ENCODE measurements around the gene ELN. TPM values are rescaled to one million over a fixed set of nuclear protein-coding genes. Genes with fewer than 3 reads are reported as not detected.

ELN gene
- total and polyA plus RNA-seq, 2 of the 8 experiments (the other 6 are each of a cell fraction or from before 2014, with no cell fraction given) = 5.1 to 5.6 TPM

- H3K4me1 ChIP-seq (replicated peaks in 1 of 4; ENCODE audit: control insufficient read depth in 3 of 4, insufficient read depth in 4 of 4, low read length in 3 of 4) = no peaks in the 10 kb centered on the region
- ChIA-PET CTCF (ENCODE audit: partially characterized antibody) (interaction anchor here (1.0 to 14.4 kb wide), 3 partner anchors 12 to 159 kb away, joined by 3 to 145 read pairs (median 3); partner anchors contain the start of gene ELN), POLR2A (ENCODE audit: partially characterized antibody) (interaction anchor here (0.5 to 0.7 kb wide), 2 partner anchors 12 to 77 kb away, joined by 3 read pairs; no protein-coding TSS in a partner anchor)
- WGBS, 2 experiments (ENCODE audit: extremely low coverage in 1 of 2, insufficient coverage in 1 of 2, insufficient read length in 1 of 2, insufficient replicate concordance in 2 of 2, low coverage in 1 of 2, low lambda C conversion rate in 2 of 2, missing lambda C conversion rate in 1 of 2) = 86% methylated on average over 16 of the region's 16 CpGs; no CpG with 5 or more reads in 1 of the 2 experiments
- H2BK5ac ChIP-seq (ENCODE audit: low read depth, low read length) = no peak overlapping the region
- H2BK12ac ChIP-seq (ENCODE audit: low read depth, low read length) = no peak overlapping the region
- peak overlapping the region; percentile 6 for H3K56ac ChIP-seq (replicated peaks; ENCODE audit: insufficient read length, low read depth, low read length)
- H2BK120ac ChIP-seq (replicated peaks; ENCODE audit: low read depth, low read length) = no peak overlapping the region
- no peak overlapping the region for H2BK15ac ChIP-seq (ENCODE audit: low read length)
- H3K18ac ChIP-seq (ENCODE audit: extremely low read depth, low read length) = no peak overlapping the region
- H3K36me3 ChIP-seq (ENCODE audit: control insufficient read depth in 2 of 4, insufficient read depth in 4 of 4, low read length in 3 of 4) = no peaks in the 10 kb centered on the region
- H2BK20ac ChIP-seq (ENCODE audit: low read length) = no peak overlapping the region
- H3K79me2 ChIP-seq (ENCODE audit: control insufficient read depth in 1 of 2, insufficient read depth in 2 of 2, low read length in 2 of 2) = no peaks in the 10 kb centered on the region
- no peak for FAIRE-seq
- peak overlapping the region; percentile 20; the same call in 1 of the 2 replicates for H4K8ac ChIP-seq (ENCODE audit: extremely low read depth, insufficient read depth, low read length)
- H3K4ac ChIP-seq (replicated peaks; ENCODE audit: insufficient read length, low read depth, low read length) = no peak overlapping the region
- no peak overlapping the region for H3K14ac ChIP-seq (ENCODE audit: insufficient read length)
- no peaks in the 10 kb centered on the region for H3K79me1 ChIP-seq (ENCODE audit: low read depth, low read length)
- no peak overlapping the region for H3K4me2 ChIP-seq (ENCODE audit: insufficient read depth in 1 of 2, low read depth in 2 of 2, low read length in 2 of 2)
- H3K27ac ChIP-seq (ENCODE audit: low read depth, low read length) = no peak overlapping the region
- no peaks in the 10 kb centered on the region for H3K9me3 ChIP-seq (ENCODE audit: insufficient read depth in 2 of 2, low read depth in 1 of 2, low read length in 1 of 2)
- H4K20me1 ChIP-seq (replicated peaks in 1 of 2; ENCODE audit: control insufficient read depth in 1 of 2, insufficient read depth in 2 of 2, low read length in 2 of 2) = peaks cover 0 to under 1% of the 10 kb centered on the region in 2 experiments
- no peak overlapping the region for H2AFZ ChIP-seq (ENCODE audit: low read length)
- no peak for DNase-seq (ENCODE audit: low read depth in 1 of 2, low spot score in 2 of 2)
- no peak overlapping the region for H3K4me3 ChIP-seq (ENCODE audit: extremely low read depth in 1 of 4, insufficient read depth in 2 of 4, low read depth in 3 of 4, low read length in 4 of 4)
- H3K23ac ChIP-seq (ENCODE audit: insufficient read length) = no peak overlapping the region
- no peak overlapping the region for H3K9ac ChIP-seq (replicated peaks in 1 of 4; ENCODE audit: extremely low read depth in 1 of 4, low read depth in 3 of 4, low read length in 3 of 4)
- H2AK5ac ChIP-seq (ENCODE audit: low read depth, low read length) = no peak overlapping the region
- no peaks in the 10 kb centered on the region for H3K23me2 ChIP-seq (ENCODE audit: low read depth, low read length)
- H4K91ac ChIP-seq (replicated peaks; ENCODE audit: insufficient read length, low read length) = no peak overlapping the region
- no peak overlapping the region for H4K5ac ChIP-seq (ENCODE audit: insufficient read length, low read depth, low read length)
- H3K27me3 ChIP-seq (replicated peaks in 1 of 4; ENCODE audit: control insufficient read depth in 3 of 4, extremely low read depth in 1 of 4, insufficient read depth in 3 of 4, low read length in 3 of 4) = no peaks in the 10 kb centered on the region
- TF ChIP-seq E2F6 (IDR thresholded peaks at IDR 0.05) (no peak), SAP30 (IDR thresholded peaks at IDR 0.05; ENCODE audit: insufficient read depth, insufficient replicate concordance, low read length) (no peak), SUZ12 (IDR thresholded peaks at IDR 0.05; ENCODE audit: low read length) (no peak), BACH1 (IDR thresholded peaks at IDR 0.05; ENCODE audit: low read length) (no peak)
Observed at GRCh38 chr7:74013539-74014272, 14.3 kb upstream of the ELN start.
